NCI-H146 treated with DMSO at 0.1 percent for 48 hours (cell line): Measurements from ENCODE around the gene KRT83.
"Not testable (repeated sequence)": the region's sequence is repeated elsewhere in the genome, so short reads cannot be mapped to it uniquely, and the experiment has no call there.

Source experiments
- DNase-seq: peaks from one replicate; lab custom pipeline; 2025; ENCODE audit not compliant: unreplicated experiment; lab: John Stamatoyannopoulos, UW

Gene KRT83

DNA sequence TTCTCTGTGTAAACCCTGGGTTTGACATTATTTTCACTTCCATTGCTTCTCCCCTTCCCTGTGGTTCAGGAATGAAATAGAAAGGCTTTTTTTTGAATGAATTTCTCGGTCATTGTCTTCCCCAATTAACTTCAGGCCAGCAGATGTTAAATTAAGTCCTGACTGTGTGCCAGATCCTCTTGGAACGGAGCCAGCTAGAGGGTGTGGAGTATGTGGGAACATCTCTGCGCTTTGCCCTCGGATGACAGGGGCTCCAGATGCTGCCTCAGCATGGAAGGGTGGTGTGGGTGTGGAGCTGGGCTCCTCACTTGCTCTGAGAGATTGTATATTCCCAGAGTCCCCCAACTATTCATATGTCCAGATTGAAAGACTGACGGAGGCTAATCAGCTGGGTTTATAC lies 33.0 kb upstream of the KRT83 start:
- no peak for DNase-seq

DNA sequence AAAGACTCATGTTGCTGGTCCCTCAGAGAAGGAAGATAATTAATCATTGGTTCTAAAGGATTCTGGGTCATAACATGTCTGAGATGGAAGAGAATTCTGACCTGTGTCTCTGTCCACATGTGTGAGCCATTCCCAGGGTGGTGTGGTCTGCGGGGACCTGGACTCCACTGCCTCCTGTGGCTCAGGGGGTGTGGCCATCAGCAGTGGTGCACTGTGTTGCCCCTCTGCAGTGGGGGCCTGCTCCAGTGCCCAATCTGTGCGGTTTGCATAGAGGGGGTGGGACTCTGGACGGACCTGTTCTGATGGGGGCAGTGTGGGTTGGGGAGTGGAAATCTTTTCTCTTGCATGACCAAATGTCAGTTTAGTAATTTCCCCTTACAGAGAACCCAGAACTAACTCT lies 32.6 kb upstream of the KRT83 start:
- no peak for DNase-seq

DNA sequence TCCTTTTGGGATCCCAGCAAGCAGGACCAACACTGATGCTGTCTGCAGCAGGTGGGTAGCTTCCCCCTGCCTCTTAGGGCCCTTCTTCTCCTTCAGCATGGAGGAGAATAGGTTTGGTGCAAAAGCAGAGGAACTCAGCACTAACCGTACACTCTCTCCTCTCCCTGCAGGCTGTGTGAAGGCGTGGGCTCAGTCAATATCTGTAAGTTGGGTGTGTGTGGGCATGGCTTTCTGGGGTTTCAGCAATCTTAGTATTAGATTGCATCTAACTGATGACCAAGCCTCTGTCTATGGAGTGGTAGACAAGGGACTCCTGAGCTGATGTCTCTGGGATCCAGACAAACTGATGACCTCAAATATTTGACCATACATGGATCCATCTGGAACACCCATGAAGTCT lies 31.8 kb upstream of the KRT83 start:
- no peak for DNase-seq

DNA sequence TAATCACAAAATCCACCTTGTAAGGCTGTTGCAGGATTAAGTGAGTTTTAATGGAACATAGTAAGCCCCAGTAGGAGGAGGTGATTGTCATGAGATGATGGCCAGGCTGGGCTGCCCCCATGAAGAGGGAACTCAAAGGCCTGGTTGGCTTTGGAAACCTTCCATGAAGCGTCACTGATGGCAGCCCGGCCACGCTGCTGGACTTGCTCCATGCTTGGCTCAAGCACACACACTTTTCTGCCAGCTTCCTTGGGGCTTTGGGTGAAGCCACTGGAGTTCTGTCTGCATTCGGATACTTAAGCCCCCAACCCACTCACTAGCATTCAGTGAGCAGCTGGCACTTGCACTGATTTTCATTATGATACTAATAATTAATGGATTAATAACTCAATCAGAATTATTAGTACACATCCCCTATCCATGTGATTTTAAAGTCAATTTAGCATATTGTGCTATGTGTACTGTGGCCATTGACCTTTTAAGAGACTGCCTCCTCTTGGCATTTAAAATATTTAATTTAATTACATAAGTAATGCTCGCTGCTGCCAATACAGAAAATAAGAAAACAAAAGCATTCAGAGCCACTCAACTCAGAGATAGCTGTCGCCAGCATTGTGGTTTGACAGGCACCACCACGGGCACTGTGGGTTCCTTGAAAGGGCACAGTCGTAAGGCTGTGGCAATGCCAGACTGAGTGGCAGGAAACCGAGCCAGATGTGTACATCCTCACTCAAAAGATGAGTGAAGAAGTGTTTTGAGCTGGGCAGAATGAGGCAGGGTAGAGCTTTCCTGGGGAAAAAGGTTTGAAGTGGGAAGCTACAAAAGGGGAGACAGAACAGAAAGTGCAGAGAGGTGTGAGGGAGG lies 30.2 kb upstream of the KRT83 start:
- DNase-seq, result no peak

DNA sequence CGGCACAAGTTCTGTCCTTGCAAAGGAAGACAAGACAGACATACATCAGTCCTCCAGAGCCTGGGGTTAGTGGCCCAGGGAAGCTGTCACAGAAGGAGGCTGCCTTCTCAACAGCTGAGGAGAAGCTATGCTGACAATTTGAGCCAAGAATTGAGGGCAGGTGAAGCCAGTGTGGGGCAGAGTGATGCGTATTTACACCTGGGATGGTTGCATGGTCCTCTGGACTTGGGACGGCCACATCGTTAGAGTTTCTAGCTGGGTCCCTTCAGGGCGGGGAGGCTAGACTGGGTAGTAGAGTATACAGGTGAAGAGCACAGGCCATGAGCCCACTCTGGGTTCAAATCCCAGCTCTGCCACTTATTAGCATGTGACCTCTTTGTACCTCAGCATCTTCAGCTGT lies 29.6 kb upstream of the KRT83 start:
- no peak for DNase-seq

DNA sequence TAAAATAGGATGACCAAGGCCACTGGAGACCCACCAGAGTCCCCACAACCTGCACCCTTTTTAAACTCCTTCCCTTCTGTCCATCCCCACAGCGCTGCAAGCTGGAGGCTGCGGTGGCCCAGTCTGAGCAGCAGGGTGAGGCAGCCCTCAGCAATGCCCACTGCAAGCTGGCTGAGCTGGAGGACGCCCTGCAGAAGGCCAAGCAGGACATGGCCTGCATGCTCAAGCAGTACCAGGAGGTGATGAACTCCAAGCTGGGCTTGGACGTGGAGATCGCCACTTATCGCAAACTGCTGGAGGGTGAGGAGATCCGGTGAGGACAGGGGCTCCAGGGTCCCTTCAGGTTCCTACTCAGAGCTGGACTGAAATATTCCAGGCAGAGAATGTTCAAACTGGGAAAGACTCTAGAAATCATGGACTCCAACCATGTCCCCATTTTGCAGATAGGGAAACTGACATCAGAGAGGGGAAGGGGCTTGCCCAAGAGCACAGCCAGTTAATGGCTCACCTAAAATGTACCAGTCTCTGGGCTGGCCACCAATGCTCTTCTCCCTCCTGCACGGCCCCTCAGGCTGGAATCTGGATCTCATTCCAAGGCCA lies 28.9 kb upstream of the KRT83 start:
- DNase-seq, result no peak

DNA sequence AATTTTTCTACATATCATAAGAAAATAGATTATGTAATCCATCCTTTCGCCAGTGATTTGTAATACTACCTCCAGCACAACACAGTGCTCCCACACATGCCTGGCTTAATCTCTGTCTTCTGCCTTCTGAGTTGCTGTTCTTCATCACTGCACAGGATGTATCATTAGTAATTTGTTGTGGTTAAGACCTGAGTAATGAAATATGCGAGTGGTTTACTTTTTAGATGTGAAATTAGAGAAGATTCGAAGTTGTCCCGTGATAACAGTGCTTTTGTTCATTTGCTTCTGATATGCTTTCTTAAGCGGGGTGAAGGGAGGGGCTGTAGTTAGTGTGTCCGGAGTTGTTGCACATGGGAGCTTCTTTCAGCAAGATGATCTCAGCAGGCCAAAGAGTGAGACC lies 28.0 kb upstream of the KRT83 start:
- no peak for DNase-seq

DNA sequence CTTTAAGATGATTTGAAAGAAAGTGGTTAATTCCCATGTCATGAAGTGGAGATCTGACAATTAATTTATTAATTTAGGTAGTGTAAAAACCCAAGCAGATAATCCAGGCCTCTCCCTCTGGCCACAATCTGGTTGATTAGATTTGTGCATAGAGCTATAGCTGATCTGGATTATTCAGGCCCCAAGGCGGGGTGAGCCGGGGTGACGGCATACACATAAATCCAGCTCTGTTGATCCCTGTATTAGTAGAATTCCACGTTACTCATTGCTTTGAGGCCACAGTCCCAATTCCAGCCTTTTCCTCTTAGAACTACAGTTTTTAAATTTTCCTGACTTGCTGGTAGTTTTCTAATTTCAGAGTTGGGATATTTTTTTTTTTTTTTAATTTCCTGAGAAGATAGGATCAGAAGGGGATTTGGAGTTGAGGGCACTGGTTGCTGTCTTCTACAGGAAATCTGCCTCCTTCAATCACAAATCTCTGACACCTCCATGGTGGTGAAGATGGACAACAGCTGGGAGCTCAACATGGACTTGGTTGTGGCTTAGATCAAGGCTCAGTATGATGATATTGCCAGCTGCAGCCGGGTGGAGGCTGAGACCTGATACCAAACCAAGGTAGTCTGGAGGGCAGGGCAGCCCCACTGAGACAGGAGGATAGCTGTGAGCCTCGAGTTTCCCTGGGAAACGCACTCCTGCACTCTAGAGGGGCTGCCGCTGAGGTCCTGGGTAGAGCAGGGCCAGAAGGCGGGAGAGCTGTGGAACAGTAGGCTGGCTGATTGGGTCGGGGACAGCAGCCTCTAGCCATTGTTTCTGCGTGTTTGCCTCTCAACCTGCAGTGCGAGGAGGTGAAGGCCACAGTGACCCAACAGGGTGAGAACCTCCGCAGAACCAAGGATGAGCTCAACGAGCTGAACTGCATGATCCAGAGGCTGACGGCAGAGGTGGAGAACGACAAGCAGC lies 26.6 kb upstream of the KRT83 start:
- DNase-seq, result no peak

DNA sequence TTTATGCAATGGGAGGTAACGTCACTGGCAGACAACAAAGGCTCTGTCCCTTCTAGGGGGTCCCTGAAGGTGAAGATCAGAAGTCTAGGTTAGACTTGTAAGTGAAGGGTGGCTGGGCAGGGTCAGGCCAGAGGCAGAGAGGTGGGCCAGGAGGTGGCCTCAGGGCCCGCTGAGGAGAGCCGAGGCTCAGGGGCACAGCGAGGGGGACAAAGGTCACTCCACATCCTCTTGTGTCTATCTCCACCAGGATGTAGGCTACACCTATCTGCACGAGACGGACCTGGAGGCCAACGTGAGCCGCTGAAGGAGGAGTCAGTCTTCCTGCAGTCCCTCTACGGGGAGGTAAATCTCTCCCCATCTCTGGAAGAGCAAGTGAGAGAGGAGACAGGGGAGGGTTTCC lies 25.8 kb upstream of the KRT83 start:
- DNase-seq, result no peak

DNA sequence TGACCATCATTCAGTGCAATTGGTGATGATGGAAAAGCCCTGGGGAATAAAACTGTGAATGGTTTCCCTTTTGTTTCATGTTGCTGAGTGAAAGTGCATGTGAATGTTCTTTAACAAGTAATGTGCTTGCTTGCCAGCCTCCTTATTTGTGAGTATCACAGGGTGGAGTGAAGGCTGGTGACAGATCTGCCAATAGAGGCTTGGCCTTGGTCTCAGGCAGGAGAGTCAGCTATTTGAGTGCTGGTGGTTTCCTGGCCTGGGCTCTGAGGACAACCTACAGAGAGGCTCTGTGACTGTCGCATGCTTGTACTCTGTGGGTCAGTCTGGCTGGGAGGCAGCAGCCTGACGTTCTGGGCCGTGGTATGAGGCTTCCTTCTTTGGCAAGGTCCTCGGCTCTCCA lies 25.4 kb upstream of the KRT83 start:
- DNase-seq, result no peak

DNA sequence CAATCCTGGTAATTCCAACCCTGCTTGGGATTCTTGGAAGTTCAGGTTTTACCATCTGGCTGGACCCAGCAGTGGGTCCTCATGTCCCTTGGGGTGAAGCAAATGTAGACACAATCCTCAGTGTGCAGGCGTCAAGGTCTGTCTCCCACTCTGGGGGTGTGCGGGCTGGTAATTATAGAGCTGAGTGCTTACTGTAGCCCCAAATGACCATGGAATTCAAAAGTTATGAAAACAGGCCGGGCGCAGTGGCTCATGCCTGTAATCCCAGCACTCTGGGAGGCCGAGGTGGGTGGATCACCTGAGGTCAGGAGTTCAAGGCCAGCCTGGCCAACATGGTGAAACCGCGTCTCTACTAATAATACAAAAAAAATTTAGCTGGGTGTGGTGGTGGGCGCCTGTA lies 23.8 kb upstream of the KRT83 start:
- DNase-seq, result not testable (repeated sequence)

DNA sequence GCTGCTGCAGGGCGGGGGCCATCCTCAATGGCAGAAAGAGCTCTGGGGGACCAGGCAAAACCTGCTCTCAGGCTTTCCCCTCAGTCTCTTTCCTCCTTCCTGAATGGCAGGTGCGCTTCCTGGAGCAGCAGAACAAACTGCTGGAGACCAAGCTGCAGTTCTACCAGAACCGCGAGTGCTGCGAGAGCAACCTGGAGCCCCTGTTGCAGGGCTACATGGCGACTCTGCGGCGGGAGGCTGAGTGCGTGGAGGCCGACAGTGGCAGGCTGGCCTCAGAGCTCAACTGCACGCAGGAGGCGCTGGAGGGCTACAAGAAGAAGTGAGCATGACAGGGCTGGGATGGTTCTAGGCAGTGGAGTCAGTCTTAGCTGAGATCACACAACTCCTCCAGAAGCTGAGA lies 22.9 kb upstream of the KRT83 start:
- no peak for DNase-seq

DNA sequence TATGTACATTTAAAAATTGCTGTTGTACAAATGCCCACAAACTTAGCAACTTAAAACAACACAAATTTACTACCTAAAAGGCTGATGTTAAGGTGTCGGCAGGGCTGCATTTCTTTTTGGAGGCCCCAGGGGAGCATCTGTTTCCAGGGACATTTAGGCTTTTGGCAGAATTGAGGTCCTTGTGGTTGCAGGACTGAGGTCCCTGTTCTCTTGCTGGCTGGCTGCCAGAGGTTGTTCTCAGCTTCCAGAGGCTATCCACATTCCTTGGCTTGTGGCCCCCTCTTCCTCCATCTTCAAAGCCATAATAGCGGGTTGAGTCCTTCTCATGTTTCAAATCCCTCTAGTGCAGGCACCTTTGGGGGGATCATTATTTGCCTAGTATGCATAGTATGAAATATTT lies 22.4 kb upstream of the KRT83 start:
- no peak for DNase-seq

DNA sequence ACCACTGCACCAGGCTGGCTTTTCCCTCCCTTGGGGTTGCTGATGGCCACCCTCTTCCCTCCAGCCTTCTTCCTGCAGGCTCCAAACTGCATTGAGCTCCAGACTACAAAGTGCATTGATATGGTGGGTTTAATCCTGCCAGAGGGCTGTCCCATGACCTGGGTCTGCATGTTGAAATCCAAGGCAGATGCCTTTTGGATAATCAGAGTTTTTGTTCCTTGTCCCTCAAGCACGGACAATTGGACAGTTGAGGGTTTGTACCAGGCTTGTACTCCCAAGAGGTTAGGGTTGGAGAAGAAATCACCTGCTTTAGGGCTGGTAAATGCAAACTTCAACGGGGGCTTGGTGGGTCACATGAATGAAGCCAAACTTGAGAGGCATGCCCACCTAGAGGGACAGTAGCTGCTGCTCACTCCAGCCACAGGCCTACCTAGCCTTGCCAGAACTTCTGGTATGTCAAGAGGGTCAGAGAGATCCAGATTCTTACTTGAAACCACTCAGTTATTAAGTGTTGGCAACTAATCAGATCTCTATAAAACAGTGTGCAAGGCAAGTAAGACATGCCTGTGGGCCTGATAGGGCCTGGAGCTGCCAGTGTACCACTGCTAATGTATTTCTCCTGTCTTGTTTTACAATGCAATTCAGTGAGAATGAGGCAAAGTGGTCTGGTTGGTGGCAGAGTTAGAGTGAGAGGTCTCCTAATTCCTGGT lies 21.7 kb upstream of the KRT83 start:
- DNase-seq, result no peak

DNA sequence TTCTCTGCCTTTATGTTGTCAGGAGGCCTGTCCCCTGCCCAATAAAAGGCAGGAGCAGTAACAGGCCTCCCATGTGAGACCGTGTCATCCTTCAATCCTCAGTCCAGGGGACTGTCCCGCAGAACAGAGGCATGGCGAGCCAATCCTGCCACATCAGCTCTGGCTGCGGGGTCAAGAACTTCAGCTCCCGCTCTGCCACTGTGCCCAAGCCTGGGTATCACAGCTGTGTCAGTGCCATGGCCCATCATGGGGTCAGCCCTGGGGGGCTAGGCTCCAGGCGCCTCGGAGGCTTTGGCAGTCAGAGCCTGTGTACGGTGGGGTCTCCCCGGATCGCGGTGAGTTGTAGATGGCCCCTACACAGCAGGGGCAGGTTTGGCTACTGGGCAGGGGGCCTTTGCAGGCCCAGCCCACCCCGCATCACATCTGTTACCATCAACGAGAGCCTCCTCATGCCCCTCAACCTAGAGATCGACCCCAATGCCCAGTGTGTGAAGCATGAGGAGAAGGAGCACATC lies 19.9 kb upstream of the KRT83 start:
- no peak for DNase-seq

DNA sequence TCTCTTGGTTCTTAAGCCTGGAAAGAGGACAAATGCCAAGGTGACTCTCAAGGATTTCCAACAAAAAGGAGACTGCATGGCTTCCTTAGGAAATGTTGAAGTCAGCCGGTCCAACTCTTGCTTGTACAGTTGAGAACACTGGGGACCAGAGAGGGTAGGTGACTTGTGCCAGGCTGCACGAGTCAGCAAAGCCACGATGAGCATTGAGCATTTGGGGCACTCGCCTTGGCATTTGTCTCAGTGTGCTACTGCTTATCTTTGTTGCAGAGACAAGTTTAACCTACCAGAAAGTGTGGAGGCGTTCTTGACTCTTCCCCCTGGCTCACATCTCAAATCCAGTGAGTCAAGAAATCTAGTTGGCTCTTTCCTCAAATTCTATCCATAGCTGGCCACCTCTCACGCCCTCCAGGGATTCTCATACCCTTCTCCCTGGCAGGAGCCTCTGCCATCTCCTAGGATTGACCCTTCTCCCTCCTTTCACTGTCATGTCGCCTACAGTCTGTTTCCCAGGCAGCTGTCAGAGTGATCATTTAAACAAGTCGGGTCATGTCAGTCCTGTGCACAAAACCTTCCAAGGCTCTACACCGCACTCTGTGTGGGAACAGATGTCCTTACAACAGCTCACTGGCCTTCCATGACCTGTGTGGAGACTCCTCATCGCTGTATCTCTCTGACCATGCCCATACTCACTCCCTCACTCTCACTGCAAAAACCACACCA lies 17.2 kb upstream of the KRT83 start:
- no peak for DNase-seq

DNA sequence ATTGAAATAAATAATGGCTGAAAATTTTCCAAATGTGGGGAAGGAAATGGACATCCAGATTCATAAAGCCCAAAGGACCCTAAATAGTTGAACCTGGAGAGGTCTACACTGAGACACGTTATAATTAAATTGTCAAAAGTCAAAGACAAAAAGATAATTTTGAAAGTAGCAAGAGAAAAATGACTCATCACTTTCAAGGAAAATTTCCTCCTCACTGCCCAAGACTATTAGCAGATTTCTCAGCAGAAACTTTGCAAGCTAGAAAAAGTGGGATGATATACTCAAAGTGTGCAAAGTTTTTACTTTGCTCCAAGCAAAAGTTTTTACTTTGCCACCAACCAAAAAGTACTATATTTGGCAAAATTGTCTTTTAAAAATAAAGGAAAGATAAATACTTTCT lies 15.9 kb upstream of the KRT83 start:
- no peak for DNase-seq

DNA sequence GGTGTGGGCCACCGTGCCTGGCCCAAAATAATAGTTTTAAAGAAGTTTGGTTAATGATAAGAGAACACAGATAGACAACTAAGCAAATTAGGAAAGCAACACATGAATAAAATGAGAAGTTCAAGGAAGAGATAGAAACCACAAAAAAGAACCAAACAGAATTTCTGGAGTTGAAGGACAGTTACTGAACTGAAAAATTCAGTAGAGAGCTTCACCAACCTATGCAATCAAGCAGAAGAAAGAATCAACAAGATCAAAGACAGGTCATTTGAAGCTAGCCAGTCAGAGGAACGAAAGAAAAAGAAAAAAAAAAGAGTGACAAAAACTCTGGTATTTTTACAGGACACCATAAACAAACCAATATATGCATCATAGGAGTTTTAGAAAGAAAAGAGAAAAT lies 15.4 kb upstream of the KRT83 start:
- no peak for DNase-seq

DNA sequence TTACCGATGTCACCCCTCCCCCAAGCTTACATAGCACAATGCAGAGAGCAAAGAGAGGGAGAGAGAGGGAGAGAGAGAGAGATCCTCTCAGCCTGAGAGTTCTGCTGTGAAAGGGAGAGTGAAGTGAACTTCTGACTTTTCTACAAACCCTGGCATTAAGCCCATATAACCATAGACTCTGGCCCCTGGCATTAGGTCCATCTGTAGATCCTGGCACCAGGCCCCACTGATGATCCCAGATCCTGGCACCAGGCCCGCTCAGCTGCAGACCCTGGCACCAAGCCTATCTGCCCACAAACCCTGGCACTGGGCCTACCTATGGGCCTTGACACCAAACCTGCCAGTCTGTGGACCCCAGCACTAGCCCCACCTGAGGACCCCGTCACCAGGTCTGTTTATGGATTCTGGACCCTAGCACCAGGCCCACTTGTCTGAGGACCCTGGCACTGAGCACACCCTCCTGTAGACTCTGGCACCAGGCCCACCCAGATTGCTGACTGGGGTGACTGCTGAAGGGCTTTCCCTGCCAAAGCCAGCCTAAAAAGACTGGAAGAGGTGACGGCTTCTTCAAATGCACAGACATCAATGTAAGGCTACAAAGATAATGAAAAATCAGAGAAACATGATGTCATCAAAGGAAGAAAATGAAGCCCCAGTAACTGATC lies 14.5 kb upstream of the KRT83 start:
- DNase-seq, result no peak

DNA sequence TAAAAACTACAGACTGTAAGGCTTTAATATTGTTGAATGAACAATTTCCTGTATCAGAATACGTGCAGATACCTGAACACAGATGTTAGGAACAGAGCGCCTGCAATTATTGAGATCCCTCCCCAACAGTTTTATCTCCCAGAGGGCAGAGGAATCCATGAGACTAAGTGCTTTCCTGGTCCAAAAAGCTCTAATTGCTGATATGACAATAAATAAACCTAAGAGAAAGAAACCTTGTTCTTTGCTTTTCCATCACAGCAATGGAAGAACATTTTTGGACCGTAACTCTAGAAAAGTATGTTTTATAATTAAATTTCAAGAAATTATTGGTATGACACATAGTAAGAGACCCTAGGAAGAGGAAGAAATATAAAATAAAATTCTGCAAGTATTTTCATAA lies 13.0 kb upstream of the KRT83 start:
- no peak for DNase-seq
